ENCODE results near the gene ANKFN1. TPM values are rescaled to one million over a fixed set of nuclear protein-coding genes. Genes with fewer than 3 reads are reported as not detected.

Gene ANKFN1
- total RNA-seq, 3 donors from 2014 or later = 4.1 to 12.8 (median 5.6) TPM

- TF ChIP-seq POLR2AphosphoS5 (IDR thresholded peaks at IDR 0.05) (no peak), POLR2A (IDR thresholded peaks at IDR 0.05) (no peak), CTCF (IDR thresholded peaks at IDR 0.05) (no peak)
- Histone ChIP-seq H3K36me3 (no peaks in the 10 kb centered on the region), H3K27me3 (no peaks in the 10 kb centered on the region), H3K9me3 (no peaks in the 10 kb centered on the region), H3K27ac (no peak overlapping the region), H3K4me3 (no peak overlapping the region), H3K4me1 (no peaks in the 10 kb centered on the region)
- DNase-seq (ENCODE audit: low spot score in 2 of 2) = no peak
- intact Hi-C loops (cut with DNase I; ENCODE audit: low total_unique reads) = no loop called here
Observed at GRCh38 chr17:56309897-56310296, 156.6 kb downstream of the ANKFN1 start.

DNA sequence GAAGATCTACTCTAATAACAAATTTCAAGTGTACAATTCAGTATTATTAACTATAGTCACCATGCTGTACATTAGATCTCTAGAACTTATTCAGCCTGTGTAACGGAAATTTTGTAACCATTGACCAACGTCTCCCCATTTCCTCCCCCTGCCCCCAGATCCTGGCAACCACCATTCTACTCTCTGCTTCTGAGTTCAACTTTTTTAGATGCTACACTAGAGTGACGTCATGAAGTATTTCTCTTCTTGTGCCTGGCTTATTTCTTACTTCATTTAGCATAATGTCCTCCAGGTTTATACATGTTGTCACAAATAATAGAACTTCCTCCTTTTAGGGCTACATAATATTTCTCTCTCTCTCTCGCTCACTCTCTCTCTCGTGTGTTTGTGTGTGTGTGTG is 157.5 kb downstream of the ANKFN1 start:
- no peaks in the 10 kb centered on the region for H3K36me3 ChIP-seq
- no peaks in the 10 kb centered on the region for H3K27me3 ChIP-seq
- H3K4me3 ChIP-seq = no peak overlapping the region
- no peaks in the 10 kb centered on the region for H3K9me3 ChIP-seq
- intact Hi-C loops (cut with DNase I; ENCODE audit: low total_unique reads) = no loop called here
- no peak overlapping the region for H3K27ac ChIP-seq
- no peak for TF ChIP-seq POLR2AphosphoS5 (IDR thresholded peaks at IDR 0.05)
- TF ChIP-seq CTCF (IDR thresholded peaks at IDR 0.05) = no peak
- TF ChIP-seq POLR2A (IDR thresholded peaks at IDR 0.05) = no peak
- no peak for DNase-seq (ENCODE audit: low spot score in 2 of 2)
- no peaks in the 10 kb centered on the region for H3K4me1 ChIP-seq

DNA sequence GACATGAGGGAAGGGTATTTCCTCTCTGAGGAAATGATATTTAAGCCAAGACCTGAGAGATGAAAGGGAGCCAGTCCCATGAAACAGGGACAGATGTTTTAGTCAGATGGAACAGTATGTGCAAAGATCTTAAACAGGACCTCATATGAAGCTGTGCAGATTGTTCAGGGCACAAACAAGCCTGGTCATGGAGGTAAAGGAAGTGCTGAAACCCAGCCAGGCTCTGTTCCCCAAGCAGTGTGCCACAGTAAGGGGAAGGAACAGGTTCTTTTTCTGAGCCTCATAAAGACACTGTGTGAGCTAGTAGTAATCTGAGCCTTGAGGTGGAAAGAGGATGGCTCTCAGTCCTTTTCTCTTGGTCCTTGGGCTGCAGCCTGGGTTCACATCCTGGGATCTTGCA is 159.9 kb downstream of the ANKFN1 start:
- no peak for TF ChIP-seq POLR2AphosphoS5 (IDR thresholded peaks at IDR 0.05)
- no peak for TF ChIP-seq POLR2A (IDR thresholded peaks at IDR 0.05)
- TF ChIP-seq CTCF (IDR thresholded peaks at IDR 0.05) = no peak
- no peak for DNase-seq (ENCODE audit: low spot score in 2 of 2)
- intact Hi-C loops (cut with DNase I; ENCODE audit: low total_unique reads) = no loop called here
- Histone ChIP-seq H3K36me3 (no peaks in the 10 kb centered on the region), H3K9me3 (no peaks in the 10 kb centered on the region), H3K4me1 (no peaks in the 10 kb centered on the region), H3K27me3 (no peaks in the 10 kb centered on the region), H3K4me3 (no peak overlapping the region), H3K27ac (no peak overlapping the region)

DNA sequence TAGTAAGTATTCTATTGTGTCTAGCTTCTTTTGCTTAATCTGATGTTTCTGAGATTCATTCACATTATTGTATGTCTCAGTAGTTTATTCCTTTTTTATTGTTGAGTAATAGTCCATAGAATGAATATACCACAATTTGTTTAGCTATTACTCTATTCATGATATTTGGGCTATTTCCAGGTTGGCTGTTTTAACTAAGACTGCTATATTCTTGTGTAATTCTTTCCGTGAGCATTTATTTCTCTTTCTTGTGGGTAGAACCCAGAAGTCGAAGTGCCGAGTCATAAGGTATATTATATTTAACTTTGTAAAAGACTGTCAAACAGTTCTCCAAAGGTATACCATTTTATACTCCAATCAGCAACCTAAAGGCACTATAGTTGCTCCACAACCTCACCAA is 160.8 kb downstream of the ANKFN1 start:
- H3K27ac ChIP-seq = no peak overlapping the region
- TF ChIP-seq CTCF (IDR thresholded peaks at IDR 0.05) = no peak
- no peak for TF ChIP-seq POLR2AphosphoS5 (IDR thresholded peaks at IDR 0.05)
- TF ChIP-seq POLR2A (IDR thresholded peaks at IDR 0.05) = no peak
- H3K27me3 ChIP-seq = no peaks in the 10 kb centered on the region
- intact Hi-C loops (cut with DNase I; ENCODE audit: low total_unique reads) = no loop called here
- no peaks in the 10 kb centered on the region for H3K4me1 ChIP-seq
- DNase-seq (ENCODE audit: low spot score in 2 of 2) = no peak
- H3K9me3 ChIP-seq = no peaks in the 10 kb centered on the region
- H3K4me3 ChIP-seq = no peak overlapping the region
- H3K36me3 ChIP-seq = no peaks in the 10 kb centered on the region

GRCh38 chr17:56314984-56315602 is 161.8 kb downstream of the ANKFN1 start:
- Histone ChIP-seq H3K9me3 (no peaks in the 10 kb centered on the region), H3K36me3 (no peaks in the 10 kb centered on the region), H3K4me1 (no peaks in the 10 kb centered on the region), H3K4me3 (no peak overlapping the region), H3K27ac (no peak overlapping the region), H3K27me3 (no peaks in the 10 kb centered on the region)
- DNase-seq (ENCODE audit: low spot score in 2 of 2) = no peak
- TF ChIP-seq POLR2A (IDR thresholded peaks at IDR 0.05) (no peak), POLR2AphosphoS5 (IDR thresholded peaks at IDR 0.05) (no peak), CTCF (IDR thresholded peaks at IDR 0.05) (no peak)
- intact Hi-C loops (cut with DNase I; ENCODE audit: low total_unique reads) = no loop called here

Data from breast epithelium (tissue), 4 donors.